ENCODE data around the gene POP4. TPM values are rescaled to one million over a fixed set of nuclear protein-coding genes. Genes with fewer than 3 reads are reported as not detected.

POP4 gene, protein sequence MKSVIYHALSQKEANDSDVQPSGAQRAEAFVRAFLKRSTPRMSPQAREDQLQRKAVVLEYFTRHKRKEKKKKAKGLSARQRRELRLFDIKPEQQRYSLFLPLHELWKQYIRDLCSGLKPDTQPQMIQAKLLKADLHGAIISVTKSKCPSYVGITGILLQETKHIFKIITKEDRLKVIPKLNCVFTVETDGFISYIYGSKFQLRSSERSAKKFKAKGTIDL
- 43.3 TPM for total RNA-seq

DNA sequence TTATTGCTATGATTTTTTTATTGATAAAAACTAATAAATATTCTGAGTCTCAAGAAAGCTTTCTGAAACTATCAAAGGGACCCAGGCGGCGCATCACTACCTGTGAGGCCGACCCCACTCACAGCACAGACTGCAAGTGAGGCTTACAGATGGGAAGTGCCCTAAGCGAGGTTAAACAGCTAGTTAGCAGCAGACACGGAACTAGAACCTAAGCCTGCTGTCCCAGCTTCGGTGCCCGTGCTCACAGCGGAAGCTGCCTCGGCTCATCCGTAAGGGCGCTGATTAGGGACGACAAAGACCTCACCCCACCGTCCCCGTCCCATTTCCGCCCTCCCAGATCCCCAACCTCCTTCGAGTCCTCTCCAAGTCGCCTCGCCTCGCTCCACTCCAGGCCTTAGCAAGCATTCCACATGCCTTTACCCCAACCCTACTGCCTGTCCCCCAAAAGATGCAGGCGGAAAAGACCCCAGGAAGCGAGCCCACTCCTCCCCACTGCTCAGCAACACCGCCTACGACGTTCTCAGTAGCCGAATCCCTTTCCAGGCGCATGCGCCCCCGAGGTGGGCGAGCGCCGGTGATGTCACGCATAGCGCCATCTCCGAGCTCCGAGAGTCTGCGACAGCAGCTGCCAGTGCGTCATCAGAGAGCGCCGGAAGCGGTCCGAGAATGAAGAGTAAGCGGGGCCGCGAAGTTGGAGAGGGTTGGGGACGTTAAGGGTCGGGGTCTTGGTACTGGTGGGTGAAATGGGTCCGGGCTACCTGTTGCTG is at the start of gene POP4:
TSS of gene POP4 (plus strand) at position 631 of the 767 bp plus-strand sequence. CDS start at position 667, 36 bp downstream.

DNA sequence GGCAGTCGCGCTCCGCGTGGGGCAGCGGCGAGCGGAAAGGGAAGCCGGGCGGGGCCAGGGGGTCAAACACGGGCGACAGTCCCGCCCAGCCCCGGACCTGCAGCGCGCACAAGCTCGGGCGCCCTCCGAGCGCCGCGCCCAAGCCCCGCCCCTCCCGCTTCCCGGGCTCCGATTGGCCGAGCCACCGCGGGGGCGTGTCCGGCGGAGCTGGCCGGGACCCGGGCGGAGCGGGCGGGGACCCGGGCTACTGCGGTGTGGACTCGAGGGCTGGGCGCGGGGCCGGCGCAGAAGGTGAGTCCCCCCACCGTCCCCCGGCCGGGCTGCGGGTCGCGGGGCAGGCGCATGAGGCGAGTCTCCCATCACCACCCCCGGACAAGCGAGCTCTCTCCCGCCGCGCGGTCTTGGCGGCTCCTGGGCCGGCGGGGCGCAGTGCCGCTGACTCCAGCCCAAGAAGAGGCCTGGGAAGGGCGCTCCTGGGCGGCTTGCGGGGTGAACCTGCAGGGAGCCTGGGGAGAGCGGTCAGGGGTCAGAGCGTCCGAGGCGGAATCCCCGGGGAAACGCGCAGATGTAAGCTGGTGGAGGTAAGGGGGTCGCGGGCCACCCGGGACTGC is 59.2 kb downstream of the POP4 start, which contains the start of gene PLEKHF1:
TSS of gene PLEKHF1 (plus strand) at position 247 of the 611 bp plus-strand sequence. CDS start 8,379 bp downstream, outside the sequence.

Other genes with a start within 250 kb of the POP4 start
- 9.6 TPM for gene VSTM2B, start 80.3 kb upstream of the POP4 start, total RNA-seq
- 14.3 TPM for gene PLEKHF1, start 59.2 kb downstream of the POP4 start, total RNA-seq
- gene C19orf12, start 109.0 kb downstream of the POP4 start, total RNA-seq: 34.1 TPM
- gene CCNE1, start 205.7 kb downstream of the POP4 start, total RNA-seq: 4.8 TPM